Neural progenitor cell (in vitro differentiated cells): ENCODE measurements around the gene F10. TPM values are rescaled to one million over a fixed set of nuclear protein-coding genes. Genes with fewer than 3 reads are reported as not detected.

Experiments used
- DNase-seq: peaks from one replicate; pipeline ENCODE4 v3.0.0-alpha.2; 2016; ENCODE audit warnings: low spot score
- H2AFZ ChIP-seq: fragments of 200-600 bp; sonication (generic); replicated peaks from 2 replicates; pipeline ENCODE4 v1.6.1; 2016; ENCODE audit warnings: antibody characterized with exemption
- H3F3A ChIP-seq: fragments of 200-600 bp; sonication (generic); 2 replicates; pipeline ENCODE4 v1.6.1; 2016; ENCODE audit warnings: antibody characterized with exemption, low read depth
- H3K27ac ChIP-seq: fragments of 200-600 bp; sonication (generic); 2 replicates; pipeline ENCODE4 v1.5.1; 2016; ENCODE audit warnings: mild to moderate bottlenecking
- H3K27me3 ChIP-seq: fragments of 200-600 bp; sonication (generic); 2 replicates; pipeline ENCODE4 v1.6.1; 2016; ENCODE audit warnings: mild to moderate bottlenecking, moderate library complexity
- H3K36me3 ChIP-seq: fragments of 200-600 bp; sonication (generic); 2 replicates; pipeline ENCODE4 v1.5.1; 2016
- H3K4me1 ChIP-seq: fragments of 200-600 bp; sonication (generic); 2 replicates; pipeline ENCODE4 v1.6.1; 2016; ENCODE audit warnings: mixed run types
- H3K4me2 ChIP-seq: fragments of 200-600 bp; sonication (generic); 2 replicates; pipeline ENCODE4 v1.6.1; 2016
- H3K4me3 ChIP-seq: fragments of 200-600 bp; sonication (generic); 2 replicates; pipeline ENCODE4 v1.5.1; 2016
- H3K79me2 ChIP-seq: fragments of 200-600 bp; sonication (generic); 2 replicates; pipeline ENCODE4 v1.6.1; 2016; ENCODE audit warnings: low read depth
- H3K9ac ChIP-seq: fragments of 200-600 bp; sonication (generic); 2 replicates; pipeline ENCODE4 v1.6.1; 2016
- H3K9me3 ChIP-seq: fragments of 200-600 bp; sonication (generic); 2 replicates; pipeline ENCODE4 v1.5.1; 2016; ENCODE audit warnings: low read depth
- H4K20me1 ChIP-seq: fragments of 200-600 bp; sonication (generic); 2 replicates; pipeline ENCODE4 v1.6.1; 2016; ENCODE audit warnings: low read depth
- H3K27ac Mint-ChIP-seq: 3 replicates; pipeline ENCODE4 v1.8.0; 2021; ENCODE audit warnings: mixed read lengths
- H3K27me3 Mint-ChIP-seq: 2 replicates; pipeline ENCODE4 v1.8.0; 2022; ENCODE audit warnings: low read depth, mild to moderate bottlenecking, inconsistent platforms, moderate library complexity, mixed read lengths; ENCODE audit not compliant: insufficient read depth
- H3K36me3 Mint-ChIP-seq: 3 replicates; pipeline ENCODE4 v1.8.0; 2021; ENCODE audit warnings: mixed read lengths
- H3K4me1 Mint-ChIP-seq: 3 replicates; pipeline ENCODE4 v1.8.0; 2021; ENCODE audit warnings: mixed read lengths
- H3K4me3 Mint-ChIP-seq: 3 replicates; pipeline ENCODE4 v1.8.0; 2021; ENCODE audit warnings: mild to moderate bottlenecking, moderate library complexity, mixed read lengths
- H3K9me3 Mint-ChIP-seq: 3 replicates; pipeline ENCODE4 v1.8.0; 2020; ENCODE audit warnings: mixed read lengths
- EZH2 ChIP-seq: fragments of 200-600 bp; sonication (generic); IDR thresholded peaks from 2 replicates; pipeline ENCODE4 v1.6.1; 2017; ENCODE audit warnings: antibody characterized with exemption, mild to moderate bottlenecking, moderate library complexity
- EZH2phosphoT487 ChIP-seq: fragments of 200-600 bp; sonication (generic); IDR thresholded peaks from 2 replicates; pipeline ENCODE4 v1.6.1; 2017; ENCODE audit warnings: antibody characterized with exemption
- total RNA-seq: library from RNA; depleted of rRNA; stranded (reverse); fragments of >200 nt; gene quantifications from 2 replicates; pipeline ENCODE4 v1.2.3, GENCODE V29; 2015; ENCODE audit warnings: low replicate concordance
- TF ChIP-seq, protein P1 (sequence below): fragments of 200-600 bp; sonication (generic); IDR thresholded peaks from 2 replicates; pipeline ENCODE4 v1.5.1; 2017; ENCODE audit warnings: antibody characterized with exemption, mild to moderate bottlenecking

The F10 gene
- total RNA-seq, 1 donor from 2014 or later, result 2.0 TPM

GRCh38 chr13:113083402-113084061 lies 39.1 kb upstream of the F10 start:
- no peaks in the 10 kb centered on the region for H3K27me3 ChIP-seq

DNA sequence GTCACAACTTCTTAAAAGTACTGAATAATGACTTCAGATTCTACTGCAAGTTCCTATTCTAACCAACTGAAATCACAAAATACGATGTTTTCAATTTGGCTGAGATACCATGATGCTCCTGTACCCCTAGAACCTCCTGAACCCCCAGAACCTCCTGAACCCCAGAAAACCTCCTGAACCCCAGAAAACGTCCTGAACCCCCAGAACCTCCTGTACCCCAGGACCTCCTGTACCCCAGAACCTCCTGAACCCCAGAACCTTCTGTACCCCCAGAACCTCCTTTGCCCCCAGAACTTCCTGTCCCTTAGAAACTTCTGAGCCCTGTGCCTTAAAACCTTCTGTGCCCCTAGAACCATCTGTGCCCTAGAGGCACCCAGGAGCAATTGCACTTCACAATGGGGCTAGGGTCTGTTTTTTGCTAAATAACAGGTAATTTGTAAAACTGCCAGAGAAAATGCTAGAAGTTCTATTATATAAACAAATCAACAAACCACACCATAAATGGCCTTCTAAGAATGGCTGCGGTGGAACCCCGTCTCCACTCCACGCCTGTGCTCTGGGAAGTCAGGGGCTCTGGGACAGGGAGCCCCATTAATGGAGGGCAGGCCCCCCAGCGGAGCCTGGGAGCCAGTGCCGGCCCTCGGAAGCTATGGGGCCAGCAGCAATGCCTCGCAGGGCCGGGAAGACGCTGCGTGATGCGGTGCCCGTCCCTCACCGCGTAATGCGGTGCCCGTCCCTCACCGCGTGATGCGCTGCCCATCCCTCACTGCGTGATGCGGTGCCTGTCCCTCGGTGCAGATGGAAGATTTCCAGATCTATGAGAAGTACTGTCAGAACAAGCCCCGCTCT lies 38.3 kb upstream of the F10 start:
- Histone ChIP-seq H3K79me2 (no peaks in the 10 kb centered on the region), H3K27ac (no peak overlapping the region), H3K36me3 (no peaks in the 10 kb centered on the region), H3K9ac (no peak overlapping the region), H3F3A (no peaks in the 10 kb centered on the region), H3K27me3 (no peaks in the 10 kb centered on the region), H3K9me3 (no peaks in the 10 kb centered on the region), H3K4me1 (no peaks in the 10 kb centered on the region), H2AFZ (no peak overlapping the region), H4K20me1 (no peaks in the 10 kb centered on the region), H3K4me2 (no peak overlapping the region), H3K4me3 (no peak overlapping the region)
- Mint-ChIP-seq H3K4me1 (peaks cover 9% of the 10 kb centered on the region), H3K36me3 (peaks cover 5% of the 10 kb centered on the region), H3K9me3 (no peaks in the 10 kb centered on the region), H3K4me3 (no peak overlapping the region), H3K27ac (peak overlapping the region; percentile 60), H3K27me3 (peaks cover 4% of the 10 kb centered on the region)
- no peak for DNase-seq
- no peak for TF ChIP-seq EZH2phosphoT487
- no peak for TF ChIP-seq EZH2
- TF ChIP-seq, protein P1, sequence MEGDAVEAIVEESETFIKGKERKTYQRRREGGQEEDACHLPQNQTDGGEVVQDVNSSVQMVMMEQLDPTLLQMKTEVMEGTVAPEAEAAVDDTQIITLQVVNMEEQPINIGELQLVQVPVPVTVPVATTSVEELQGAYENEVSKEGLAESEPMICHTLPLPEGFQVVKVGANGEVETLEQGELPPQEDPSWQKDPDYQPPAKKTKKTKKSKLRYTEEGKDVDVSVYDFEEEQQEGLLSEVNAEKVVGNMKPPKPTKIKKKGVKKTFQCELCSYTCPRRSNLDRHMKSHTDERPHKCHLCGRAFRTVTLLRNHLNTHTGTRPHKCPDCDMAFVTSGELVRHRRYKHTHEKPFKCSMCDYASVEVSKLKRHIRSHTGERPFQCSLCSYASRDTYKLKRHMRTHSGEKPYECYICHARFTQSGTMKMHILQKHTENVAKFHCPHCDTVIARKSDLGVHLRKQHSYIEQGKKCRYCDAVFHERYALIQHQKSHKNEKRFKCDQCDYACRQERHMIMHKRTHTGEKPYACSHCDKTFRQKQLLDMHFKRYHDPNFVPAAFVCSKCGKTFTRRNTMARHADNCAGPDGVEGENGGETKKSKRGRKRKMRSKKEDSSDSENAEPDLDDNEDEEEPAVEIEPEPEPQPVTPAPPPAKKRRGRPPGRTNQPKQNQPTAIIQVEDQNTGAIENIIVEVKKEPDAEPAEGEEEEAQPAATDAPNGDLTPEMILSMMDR, result peak; percentile 21

More at GRCh38 chr13:113083402-113084061, 39.1 kb upstream of the F10 start:
- Mint-ChIP-seq H3K9me3 (no peaks in the 10 kb centered on the region), H3K27me3 (peaks cover 4% of the 10 kb centered on the region), H3K4me1 (peaks cover 6% of the 10 kb centered on the region), H3K4me3 (no peak overlapping the region), H3K36me3 (peaks cover 3% of the 10 kb centered on the region), H3K27ac (no peak overlapping the region)
- no peak overlapping the region for H3K4me2 ChIP-seq
- H3K4me1 ChIP-seq, result no peaks in the 10 kb centered on the region
- H3K4me3 ChIP-seq, result no peak overlapping the region
- H3K79me2 ChIP-seq, result no peaks in the 10 kb centered on the region
- no peaks in the 10 kb centered on the region for H3K36me3 ChIP-seq
- no peak for DNase-seq
- TF ChIP-seq, protein P1, result no peak
- TF ChIP-seq EZH2 (no peak), EZH2phosphoT487 (no peak)
- no peak overlapping the region for H3K27ac ChIP-seq
- no peak overlapping the region for H2AFZ ChIP-seq
- no peaks in the 10 kb centered on the region for H4K20me1 ChIP-seq
- H3K9me3 ChIP-seq, result no peaks in the 10 kb centered on the region
- no peaks in the 10 kb centered on the region for H3F3A ChIP-seq
- no peak overlapping the region for H3K9ac ChIP-seq

- H2AFZ ChIP-seq, result no peak overlapping the region
- no peaks in the 10 kb centered on the region for H3K4me1 ChIP-seq
- no peak overlapping the region for H3K9ac ChIP-seq
- no peaks in the 10 kb centered on the region for H4K20me1 ChIP-seq
- H3F3A ChIP-seq, result no peaks in the 10 kb centered on the region
- H3K79me2 ChIP-seq, result no peaks in the 10 kb centered on the region
- H3K27ac ChIP-seq, result no peak overlapping the region
- H3K9me3 Mint-ChIP-seq, result no peaks in the 10 kb centered on the region
- H3K27me3 ChIP-seq, result no peaks in the 10 kb centered on the region
- peaks cover 11% of the 10 kb centered on the region for H3K4me1 Mint-ChIP-seq
- DNase-seq, result no peak
- peaks cover 5% of the 10 kb centered on the region for H3K36me3 Mint-ChIP-seq
- H3K36me3 ChIP-seq, result no peaks in the 10 kb centered on the region
- no peak overlapping the region for H3K27ac Mint-ChIP-seq
- peak overlapping the region; percentile 18 for H3K4me3 Mint-ChIP-seq
- H3K4me2 ChIP-seq, result no peak overlapping the region
- H3K9me3 ChIP-seq, result no peaks in the 10 kb centered on the region
- TF ChIP-seq EZH2phosphoT487 (no peak), EZH2 (no peak)
- TF ChIP-seq, protein P1, result no peak
- peaks cover 4% of the 10 kb centered on the region for H3K27me3 Mint-ChIP-seq
- no peak overlapping the region for H3K4me3 ChIP-seq
Measured at GRCh38 chr13:113084943-113085540, 37.6 kb upstream of the F10 start.
